ENCODE data around the gene MANBA. TPM values are rescaled to one million over a fixed set of nuclear protein-coding genes. Genes with fewer than 3 reads are reported as not detected.
A peak's percentile ranks its signal among the peaks of the same experiment; 100 is the strongest.

MANBA gene
- 10 to 100 TPM; 38.1 to 43.2 (median 40.8) TPM for total RNA-seq
- total RNA-seq (2013), result 68.2 TPM

DNA sequence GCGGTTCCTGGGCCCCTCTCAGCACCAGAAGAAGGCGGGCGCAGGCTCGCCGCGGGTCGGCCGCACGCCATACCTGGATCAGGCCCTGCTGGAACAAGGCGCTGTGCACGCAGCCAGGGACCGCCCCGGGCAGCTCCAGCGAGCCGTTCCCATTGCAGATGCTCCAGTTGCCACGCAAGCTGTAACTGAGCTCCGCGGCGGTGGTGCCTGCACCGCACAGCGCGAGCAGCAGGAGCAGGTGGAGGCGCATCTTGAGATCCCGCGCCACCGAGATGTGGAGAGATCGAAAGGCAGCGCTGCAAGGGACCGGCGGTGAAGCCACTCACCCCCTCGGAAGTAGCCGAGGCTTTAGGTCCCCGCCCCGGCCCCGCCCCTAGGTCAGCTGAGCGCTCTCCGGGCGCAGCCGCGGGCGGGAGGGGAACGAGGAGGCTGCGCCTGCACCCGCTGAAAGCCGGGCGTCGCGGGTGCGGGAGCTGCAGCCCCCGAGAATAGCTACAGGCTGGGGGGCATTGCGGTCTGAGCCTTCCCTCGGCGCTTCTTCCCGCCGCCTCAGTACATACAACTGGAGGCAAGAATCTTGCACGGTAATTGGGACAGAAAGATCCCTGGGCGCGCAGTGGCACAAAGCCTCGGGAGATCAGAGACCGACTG, at the start of gene MANBA:
Gene MANBA (minus strand): TSS at position 324 of the 651 bp plus-strand sequence. CDS start 74 bp downstream, at position 250.
- under 1% methylated on average over 60 of the region's 60 CpGs for WGBS (ENCODE audit: insufficient coverage)
- H3K9me3 ChIP-seq (ENCODE audit: control insufficient read depth, insufficient read depth, low read length), result no peaks in the 10 kb centered on the region
- no peaks in the 10 kb centered on the region for H3K36me3 ChIP-seq (ENCODE audit: control insufficient read depth, insufficient read depth, low read length)
- peak within 1 kb of the TSS; percentile 96 for H3K4me3 ChIP-seq (ENCODE audit: low read length)
- intact Hi-C loops (cut with micrococcal nuclease), result loop anchor here (1.0 kb wide), 4 partner anchors 26 to 259 kb away; partner anchors contain the start of genes CISD2, SLC9B1 and UBE2D3
- H3K27me3 Mint-ChIP-seq (ENCODE audit: low read depth in 2 of 2), result peaks cover 3 to 6% of the 10 kb centered on the region in 2 donors
- H3K4me1 Mint-ChIP-seq, result peaks cover 35 to 36% of the 10 kb centered on the region in 2 donors
- H3K4me1 ChIP-seq (ENCODE audit: control insufficient read depth, insufficient read depth, low read length), result peaks cover 19% of the 10 kb centered on the region
- H3K36me3 Mint-ChIP-seq, result no peaks in the 10 kb centered on the region
- peak within 1 kb of the TSS; percentile 80 to 87 for H3K27ac Mint-ChIP-seq
- TF ChIP-seq, protein P1, sequence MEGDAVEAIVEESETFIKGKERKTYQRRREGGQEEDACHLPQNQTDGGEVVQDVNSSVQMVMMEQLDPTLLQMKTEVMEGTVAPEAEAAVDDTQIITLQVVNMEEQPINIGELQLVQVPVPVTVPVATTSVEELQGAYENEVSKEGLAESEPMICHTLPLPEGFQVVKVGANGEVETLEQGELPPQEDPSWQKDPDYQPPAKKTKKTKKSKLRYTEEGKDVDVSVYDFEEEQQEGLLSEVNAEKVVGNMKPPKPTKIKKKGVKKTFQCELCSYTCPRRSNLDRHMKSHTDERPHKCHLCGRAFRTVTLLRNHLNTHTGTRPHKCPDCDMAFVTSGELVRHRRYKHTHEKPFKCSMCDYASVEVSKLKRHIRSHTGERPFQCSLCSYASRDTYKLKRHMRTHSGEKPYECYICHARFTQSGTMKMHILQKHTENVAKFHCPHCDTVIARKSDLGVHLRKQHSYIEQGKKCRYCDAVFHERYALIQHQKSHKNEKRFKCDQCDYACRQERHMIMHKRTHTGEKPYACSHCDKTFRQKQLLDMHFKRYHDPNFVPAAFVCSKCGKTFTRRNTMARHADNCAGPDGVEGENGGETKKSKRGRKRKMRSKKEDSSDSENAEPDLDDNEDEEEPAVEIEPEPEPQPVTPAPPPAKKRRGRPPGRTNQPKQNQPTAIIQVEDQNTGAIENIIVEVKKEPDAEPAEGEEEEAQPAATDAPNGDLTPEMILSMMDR (IDR thresholded peaks at IDR 0.05), result no peak
- ATAC-seq (peak; percentile 88 to 95 (median 90)), DNase-seq (peak; percentile 72 to 89)
- H3K27me3 ChIP-seq (ENCODE audit: control insufficient read depth, insufficient read depth, low read length), result no peaks in the 10 kb centered on the region
- H3K9me3 Mint-ChIP-seq, result no peaks in the 10 kb centered on the region
- peak within 1 kb of the TSS; percentile 96 for H3K4me3 Mint-ChIP-seq
- H3K27ac ChIP-seq (ENCODE audit: low read length), result peak within 1 kb of the TSS; percentile 95

DNA sequence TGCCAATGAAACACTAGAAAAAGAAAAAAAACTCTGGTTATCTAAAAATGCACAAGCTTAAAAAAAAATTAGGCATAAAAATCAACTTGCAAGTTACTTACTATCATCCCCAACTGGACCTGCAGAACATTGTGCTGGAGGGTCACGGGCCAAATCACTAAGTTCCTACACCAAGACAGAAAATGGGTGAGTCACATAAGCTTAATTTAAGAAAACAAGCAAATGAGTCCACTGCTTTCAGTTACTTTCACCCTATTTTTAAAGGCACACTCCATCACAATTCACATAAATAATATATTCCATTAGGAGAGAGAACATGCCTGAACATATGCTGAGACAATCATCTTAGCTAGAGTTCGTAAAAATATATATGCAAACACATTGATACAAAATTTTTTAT, 48.9 kb upstream of the MANBA start:
- TF ChIP-seq, protein P1 (IDR thresholded peaks at IDR 0.05), result no peak
- peaks cover 50% of the 10 kb centered on the region for H3K36me3 ChIP-seq (ENCODE audit: control insufficient read depth, insufficient read depth, low read length)
- H3K4me1 ChIP-seq (ENCODE audit: control insufficient read depth, insufficient read depth, low read length), result peaks cover 24% of the 10 kb centered on the region
- H3K9me3 ChIP-seq (ENCODE audit: control insufficient read depth, insufficient read depth, low read length), result no peaks in the 10 kb centered on the region
- Mint-ChIP-seq H3K4me1 (peaks cover 75 to 86% of the 10 kb centered on the region in 2 donors), H3K4me3 (peak overlapping the region; percentile 60), H3K27ac (peak overlapping the region; percentile 61 to 70), H3K27me3 (ENCODE audit: low read depth in 2 of 2) (no peaks in the 10 kb centered on the region), H3K9me3 (no peaks in the 10 kb centered on the region), H3K36me3 (no peaks in the 10 kb centered on the region)
- no peaks in the 10 kb centered on the region for H3K27me3 ChIP-seq (ENCODE audit: control insufficient read depth, insufficient read depth, low read length)
- no peak for DNase-seq
- no peak overlapping the region for H3K27ac ChIP-seq (ENCODE audit: low read length)
- 91% methylated on average over 2 of the region's 2 CpGs for WGBS (ENCODE audit: insufficient coverage)
- H3K4me3 ChIP-seq (ENCODE audit: low read length), result no peak overlapping the region
- intact Hi-C loops (cut with micrococcal nuclease), result loop anchor here (2.0 kb wide), 1 partner anchor 15 kb away; no protein-coding TSS in a partner anchor
- peak in 1 of 3 donors; percentile 38 for ATAC-seq

DNA sequence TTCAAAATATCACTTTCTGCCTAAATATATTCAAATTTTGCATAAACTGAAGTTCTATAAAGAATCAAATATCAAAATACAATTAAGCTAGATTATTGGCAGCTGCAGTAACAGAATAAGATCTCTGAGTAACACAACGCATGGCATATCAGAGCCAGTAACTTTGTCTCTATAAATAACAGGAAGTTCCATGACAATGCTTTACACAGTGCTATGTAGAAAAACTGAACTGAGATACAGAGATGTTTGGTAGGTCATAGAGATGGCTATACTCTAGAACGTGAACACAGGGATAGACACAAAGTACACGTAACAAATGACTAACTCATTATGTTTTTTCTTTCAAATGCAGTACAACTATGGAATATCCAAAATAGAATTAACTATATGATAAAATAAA, 48.4 kb upstream of the MANBA start:
- peaks cover 71 to 82% of the 10 kb centered on the region in 2 donors for H3K4me1 Mint-ChIP-seq
- DNase-seq (no peak), ATAC-seq (peak; percentile 54 to 80 (median 58))
- H3K27ac Mint-ChIP-seq, result peak overlapping the region; percentile 61 to 70
- Histone ChIP-seq H3K27ac (ENCODE audit: low read length) (no peak overlapping the region), H3K4me3 (ENCODE audit: low read length) (no peak overlapping the region), H3K27me3 (ENCODE audit: control insufficient read depth, insufficient read depth, low read length) (no peaks in the 10 kb centered on the region), H3K9me3 (ENCODE audit: control insufficient read depth, insufficient read depth, low read length) (no peaks in the 10 kb centered on the region), H3K4me1 (ENCODE audit: control insufficient read depth, insufficient read depth, low read length) (peaks cover 20% of the 10 kb centered on the region), H3K36me3 (ENCODE audit: control insufficient read depth, insufficient read depth, low read length) (peaks cover 51% of the 10 kb centered on the region)
- no peaks in the 10 kb centered on the region for H3K36me3 Mint-ChIP-seq
- H3K27me3 Mint-ChIP-seq (ENCODE audit: low read depth in 2 of 2), result no peaks in the 10 kb centered on the region
- no peaks in the 10 kb centered on the region for H3K9me3 Mint-ChIP-seq
- H3K4me3 Mint-ChIP-seq, result peak overlapping the region; percentile 14
- 0% methylated on average over 1 of the region's 3 CpGs for WGBS (ENCODE audit: insufficient coverage)
- TF ChIP-seq, protein P1 (IDR thresholded peaks at IDR 0.05), result no peak
- intact Hi-C loops (cut with micrococcal nuclease), result loop anchor here (2.0 kb wide), 1 partner anchor 16 kb away; no protein-coding TSS in a partner anchor
